ENCODE data around the gene SETD1A. TPM values are rescaled to one million over a fixed set of nuclear protein-coding genes. Genes with fewer than 3 reads are reported as not detected.

SETD1A gene
- total and polyA plus RNA-seq, 7 experiments from 2014 or later, result 1.3 to 47.2 (median 32.9) TPM

- POLR2A ChIA-PET, result interaction anchor here (1.2 kb wide), 1 partner anchor 53 kb away, joined by 4 read pairs; no protein-coding TSS in a partner anchor
- intact Hi-C loops (cut with micrococcal nuclease), result loop anchor here in 1 of 2 donors (10.0 kb wide), 1 partner anchor 553 kb away; the partner anchor contains the start of genes MYL11 and TBC1D10B
Observed at GRCh38 chr16:30927789-30928378, 29.7 kb upstream of the SETD1A start.

GRCh38 chr16:30928390-30928789 is 29.2 kb upstream of the SETD1A start:
- Histone ChIP-seq H3K4me3 (ENCODE audit: low read length) (no peak overlapping the region), H3K27me3 (ENCODE audit: control insufficient read depth in 2 of 2, insufficient read depth in 2 of 2, low read length in 2 of 2) (no peaks in the 10 kb centered on the region), H3K9me3 (ENCODE audit: control insufficient read depth in 2 of 3, low read length in 3 of 3) (no peaks in the 10 kb centered on the region), H3K4me1 (ENCODE audit: control insufficient read depth in 2 of 2, insufficient read depth in 2 of 2, low read length in 2 of 2) (no peaks in the 10 kb centered on the region), H3K36me3 (ENCODE audit: control insufficient read depth in 2 of 3, insufficient read depth in 3 of 3, low read length in 3 of 3) (peaks cover 0 to 35% (median 0%) of the 10 kb centered on the region in 3 experiments), H3K27ac (ENCODE audit: low read depth, low read length) (no peak overlapping the region)
- no peaks in the 10 kb centered on the region for H3K27me3 Mint-ChIP-seq
- DNase-seq, result no peak
- no peak for ATAC-seq
- intact Hi-C loops (cut with micrococcal nuclease), result loop anchor here in 1 of 2 donors (10.0 kb wide), 1 partner anchor 554 kb away; the partner anchor contains the start of genes MYL11 and TBC1D10B
- POLR2A ChIA-PET, result interaction anchor here (1.2 kb wide), 1 partner anchor 53 kb away, joined by 4 read pairs; no protein-coding TSS in a partner anchor
- no peak overlapping the region for H3K27ac Mint-ChIP-seq
- CTCF ChIA-PET, result no interaction called here
- H3K36me3 Mint-ChIP-seq, result peaks cover 0 to 7% (median 2%) of the 10 kb centered on the region in 5 donors
- H3K4me3 Mint-ChIP-seq, result no peak overlapping the region
- peaks cover 0 to 22% (median 15%) of the 10 kb centered on the region in 7 donors for H3K4me1 Mint-ChIP-seq
- no peaks in the 10 kb centered on the region for H3K9me3 Mint-ChIP-seq

More at GRCh38 chr16:30927789-30928378, 29.7 kb upstream of the SETD1A start:
- peak overlapping the region; percentile 7 for H3K27ac ChIP-seq (ENCODE audit: low read depth, low read length)
- Mint-ChIP-seq H3K9me3 (no peaks in the 10 kb centered on the region), H3K4me1 (peaks cover 0 to 22% (median 15%) of the 10 kb centered on the region in 7 donors), H3K36me3 (peaks cover 0 to 7% (median 2%) of the 10 kb centered on the region in 5 donors), H3K27me3 (no peaks in the 10 kb centered on the region), H3K27ac (peak overlapping the region in 1 of 9 donors; percentile 28), H3K4me3 (no peak overlapping the region)
- no peak for ATAC-seq
- CTCF ChIA-PET, result no interaction called here
- DNase-seq, result peak in 3 of 9 donors; percentile 29 to 37 (median 31)
- no peaks in the 10 kb centered on the region for H3K4me1 ChIP-seq (ENCODE audit: control insufficient read depth in 2 of 2, insufficient read depth in 2 of 2, low read length in 2 of 2)
- no peak overlapping the region for H3K4me3 ChIP-seq (ENCODE audit: low read length)
- peaks cover 0 to 38% (median 0%) of the 10 kb centered on the region in 3 experiments for H3K36me3 ChIP-seq (ENCODE audit: control insufficient read depth in 2 of 3, insufficient read depth in 3 of 3, low read length in 3 of 3)
- no peaks in the 10 kb centered on the region for H3K27me3 ChIP-seq (ENCODE audit: control insufficient read depth in 2 of 2, insufficient read depth in 2 of 2, low read length in 2 of 2)
- no peaks in the 10 kb centered on the region for H3K9me3 ChIP-seq (ENCODE audit: control insufficient read depth in 2 of 3, low read length in 3 of 3)

- intact Hi-C loops (cut with micrococcal nuclease), result loop anchor here in 1 of 2 donors (10.0 kb wide), 1 partner anchor 554 kb away; the partner anchor contains the start of genes MYL11 and TBC1D10B
- H3K4me1 ChIP-seq (ENCODE audit: control insufficient read depth in 2 of 2, insufficient read depth in 2 of 2, low read length in 2 of 2), result no peaks in the 10 kb centered on the region
- Mint-ChIP-seq H3K36me3 (peaks cover 0 to 7% (median 2%) of the 10 kb centered on the region in 5 donors), H3K9me3 (no peaks in the 10 kb centered on the region), H3K27me3 (no peaks in the 10 kb centered on the region), H3K4me1 (peaks cover 0 to 22% (median 15%) of the 10 kb centered on the region in 7 donors), H3K4me3 (no peak overlapping the region), H3K27ac (no peak overlapping the region)
- ChIA-PET CTCF (no interaction called here), POLR2A (interaction anchor here (0.5 kb wide), 1 partner anchor 34 kb away, joined by 3 read pairs; no protein-coding TSS in a partner anchor)
- H3K9me3 ChIP-seq (ENCODE audit: control insufficient read depth in 2 of 3, low read length in 3 of 3), result no peaks in the 10 kb centered on the region
- H3K4me3 ChIP-seq (ENCODE audit: low read length), result no peak overlapping the region
- H3K27ac ChIP-seq (ENCODE audit: low read depth, low read length), result no peak overlapping the region
- H3K27me3 ChIP-seq (ENCODE audit: control insufficient read depth in 2 of 2, insufficient read depth in 2 of 2, low read length in 2 of 2), result no peaks in the 10 kb centered on the region
- DNase-seq (no peak), ATAC-seq (no peak)
- H3K36me3 ChIP-seq (ENCODE audit: control insufficient read depth in 2 of 3, insufficient read depth in 3 of 3, low read length in 3 of 3), result peaks cover 0 to 35% (median 0%) of the 10 kb centered on the region in 3 experiments
Observed at GRCh38 chr16:30929167-30929566, 28.4 kb upstream of the SETD1A start.

DNA sequence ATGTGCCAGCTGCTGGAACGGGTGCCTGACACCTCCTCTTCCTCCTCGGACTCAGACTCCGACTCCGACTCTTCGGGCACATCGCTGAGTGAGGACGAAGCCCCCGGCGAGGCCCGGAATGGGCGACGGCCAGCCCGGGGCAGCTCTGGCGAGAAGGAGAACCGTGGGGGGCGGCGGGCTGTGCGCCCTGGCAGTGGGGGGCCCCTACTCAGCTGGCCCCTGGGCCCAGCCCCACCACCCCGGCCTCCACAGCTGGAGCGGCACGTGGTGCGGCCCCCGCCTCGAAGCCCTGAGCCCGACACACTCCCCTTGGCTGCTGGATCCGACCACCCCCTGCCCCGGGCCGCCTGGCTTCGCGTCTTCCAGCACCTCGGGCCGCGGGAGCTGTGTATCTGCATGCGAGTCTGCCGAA is 27.4 kb upstream of the SETD1A start:
- no peaks in the 10 kb centered on the region for H3K9me3 ChIP-seq (ENCODE audit: control insufficient read depth in 2 of 3, low read length in 3 of 3)
- no peaks in the 10 kb centered on the region for H3K27me3 ChIP-seq (ENCODE audit: control insufficient read depth in 2 of 2, insufficient read depth in 2 of 2, low read length in 2 of 2)
- no peaks in the 10 kb centered on the region for H3K9me3 Mint-ChIP-seq
- peaks cover 0 to 9% (median 2%) of the 10 kb centered on the region in 5 donors for H3K36me3 Mint-ChIP-seq
- intact Hi-C loops (cut with micrococcal nuclease), result no loop called here
- H3K27me3 Mint-ChIP-seq, result no peaks in the 10 kb centered on the region
- POLR2A ChIA-PET, result interaction anchor here (1.2 kb wide), 1 partner anchor 56 kb away, joined by 3 read pairs; no protein-coding TSS in a partner anchor
- ATAC-seq (no peak), DNase-seq (no peak)
- H3K4me1 Mint-ChIP-seq, result peaks cover 8 to 25% (median 16%) of the 10 kb centered on the region in 7 donors
- H3K4me3 ChIP-seq (ENCODE audit: low read length), result no peak overlapping the region
- no peak overlapping the region for H3K27ac ChIP-seq (ENCODE audit: low read depth, low read length)
- CTCF ChIA-PET, result no interaction called here
- H3K27ac Mint-ChIP-seq, result no peak overlapping the region
- no peak overlapping the region for H3K4me3 Mint-ChIP-seq
- H3K4me1 ChIP-seq (ENCODE audit: control insufficient read depth in 2 of 2, insufficient read depth in 2 of 2, low read length in 2 of 2), result no peaks in the 10 kb centered on the region
- peaks cover 0 to 35% (median 0%) of the 10 kb centered on the region in 3 experiments for H3K36me3 ChIP-seq (ENCODE audit: control insufficient read depth in 2 of 3, insufficient read depth in 3 of 3, low read length in 3 of 3)

DNA sequence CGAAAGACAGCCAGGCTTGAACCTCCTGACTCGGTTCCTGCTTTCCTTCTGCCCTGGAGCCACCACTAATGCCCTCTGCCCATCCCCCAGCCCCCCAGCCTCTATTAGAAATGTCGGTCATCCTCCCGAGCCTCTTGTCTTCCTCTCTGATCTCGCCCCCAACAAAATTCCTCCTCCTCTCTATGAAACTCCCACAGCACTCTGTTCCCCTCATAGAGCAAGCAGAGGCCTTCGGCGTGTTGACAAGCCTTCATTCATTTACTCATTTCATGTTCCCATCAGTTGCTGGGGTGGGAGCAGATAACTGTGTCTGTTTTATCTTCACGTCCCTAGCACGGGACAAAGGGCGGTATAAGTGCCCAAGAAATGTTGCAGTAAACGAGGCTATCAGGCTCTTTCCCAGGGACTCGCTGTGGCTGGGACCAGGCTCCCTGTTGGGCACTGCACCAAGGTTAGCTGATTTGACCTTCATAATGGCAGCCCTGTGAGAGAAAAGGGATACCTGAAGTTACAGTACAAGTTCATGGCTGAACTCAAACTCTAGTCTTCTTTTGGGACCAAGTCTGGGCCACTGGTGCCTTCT is 26.4 kb upstream of the SETD1A start:
- Mint-ChIP-seq H3K4me3 (no peak overlapping the region), H3K36me3 (peaks cover 0 to 11% (median 2%) of the 10 kb centered on the region in 5 donors), H3K27me3 (no peaks in the 10 kb centered on the region), H3K27ac (no peak overlapping the region), H3K4me1 (peaks cover 10 to 25% (median 15%) of the 10 kb centered on the region in 7 donors), H3K9me3 (no peaks in the 10 kb centered on the region)
- no peaks in the 10 kb centered on the region for H3K4me1 ChIP-seq (ENCODE audit: control insufficient read depth in 2 of 2, insufficient read depth in 2 of 2, low read length in 2 of 2)
- ATAC-seq, result no peak
- H3K27ac ChIP-seq (ENCODE audit: low read depth, low read length), result no peak overlapping the region
- H3K4me3 ChIP-seq (ENCODE audit: low read length), result no peak overlapping the region
- CTCF ChIA-PET, result interaction anchor here (0.8 kb wide), 1 partner anchor 13 kb away, joined by 3 read pairs; no protein-coding TSS in a partner anchor
- H3K36me3 ChIP-seq (ENCODE audit: control insufficient read depth in 2 of 3, insufficient read depth in 3 of 3, low read length in 3 of 3), result peaks cover 0 to 35% (median 0%) of the 10 kb centered on the region in 3 experiments
- intact Hi-C loops (cut with micrococcal nuclease), result no loop called here
- H3K9me3 ChIP-seq (ENCODE audit: control insufficient read depth in 2 of 3, low read length in 3 of 3), result no peaks in the 10 kb centered on the region
- POLR2A ChIA-PET, result no interaction called here
- no peak for DNase-seq
- no peaks in the 10 kb centered on the region for H3K27me3 ChIP-seq (ENCODE audit: control insufficient read depth in 2 of 2, insufficient read depth in 2 of 2, low read length in 2 of 2)

DNA sequence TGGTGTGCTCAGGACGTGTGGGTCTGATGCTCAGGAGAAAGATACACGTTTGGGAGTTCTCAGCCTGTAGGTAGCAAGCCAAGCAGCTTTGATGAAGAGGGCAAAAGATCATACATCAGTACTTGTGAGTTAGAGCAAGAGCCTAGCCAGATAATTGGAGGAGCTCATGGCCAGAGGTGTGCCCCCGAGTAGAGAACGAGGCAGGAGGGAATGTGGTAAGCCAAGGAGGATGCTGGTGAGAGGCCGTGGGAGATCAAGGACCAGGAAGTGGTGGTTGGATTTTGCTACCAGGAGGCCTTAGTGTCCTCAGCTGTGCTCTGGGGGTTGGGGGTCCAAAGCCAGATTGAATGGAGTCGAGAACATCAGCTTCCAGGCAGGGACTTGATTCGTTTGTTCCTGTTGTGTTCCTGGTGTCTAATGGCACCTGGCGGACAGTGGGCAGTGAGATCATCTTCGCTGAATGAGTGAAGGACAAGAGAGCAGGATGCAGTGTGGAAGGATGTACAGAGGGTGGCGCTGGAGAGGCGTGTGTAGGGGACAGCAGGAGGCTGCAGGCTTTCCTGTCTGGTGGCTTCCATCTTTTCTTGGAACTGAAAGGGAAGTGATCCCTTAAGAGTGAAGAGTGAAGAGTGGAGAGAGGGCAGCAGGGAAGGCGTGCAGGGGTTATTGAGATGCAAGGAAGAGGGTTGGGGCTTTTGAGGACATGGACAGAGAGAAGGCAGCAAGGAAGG is 22.6 kb upstream of the SETD1A start:
- intact Hi-C loops (cut with micrococcal nuclease), result no loop called here
- H3K36me3 ChIP-seq (ENCODE audit: control insufficient read depth in 2 of 3, insufficient read depth in 3 of 3, low read length in 3 of 3), result peaks cover 0 to 22% (median 0%) of the 10 kb centered on the region in 3 experiments
- Mint-ChIP-seq H3K9me3 (no peaks in the 10 kb centered on the region), H3K36me3 (peaks cover 0 to 11% (median 2%) of the 10 kb centered on the region in 5 donors), H3K4me3 (peak overlapping the region in 1 of 10 donors; percentile 5), H3K27me3 (no peaks in the 10 kb centered on the region), H3K27ac (peak overlapping the region in 8 of 9 donors; percentile 27 to 87 (median 45)), H3K4me1 (peaks cover 9 to 25% (median 15%) of the 10 kb centered on the region in 7 donors)
- ChIA-PET CTCF (interaction anchor here (1.2 to 1.7 kb wide), 2 partner anchors 9 to 12 kb away, joined by 3 to 4 read pairs; no protein-coding TSS in a partner anchor), POLR2A (interaction anchor here (0.5 to 1.1 kb wide), 2 partner anchors 17 to 246 kb away, joined by 3 read pairs; no protein-coding TSS in a partner anchor)
- DNase-seq (no peak), ATAC-seq (peak; percentile 72)
- no peaks in the 10 kb centered on the region for H3K4me1 ChIP-seq (ENCODE audit: control insufficient read depth in 2 of 2, insufficient read depth in 2 of 2, low read length in 2 of 2)
- no peak overlapping the region for H3K27ac ChIP-seq (ENCODE audit: low read depth, low read length)
- no peaks in the 10 kb centered on the region for H3K9me3 ChIP-seq (ENCODE audit: control insufficient read depth in 2 of 3, low read length in 3 of 3)
- H3K4me3 ChIP-seq (ENCODE audit: low read length), result no peak overlapping the region
- H3K27me3 ChIP-seq (ENCODE audit: control insufficient read depth in 2 of 2, insufficient read depth in 2 of 2, low read length in 2 of 2), result no peaks in the 10 kb centered on the region
